Right lobe of liver (tissue), 4 donors: ENCODE results near the gene ITPK1.

ENCODE experiments used
- CTCF ChIP-seq, 4 donors: fragments of 200-600 bp in 3 of 4; fragments of 450-650 bp in 1 of 4; IDR thresholded peaks; one replicate each; pipeline versions ENCODE4 v1.5.1 to v1.8.0; 2016 to 2022; ENCODE audit warnings: antibody characterized with exemption in 4 of 4, mild to moderate bottlenecking in 2 of 4
- POLR2A ChIP-seq: fragments of 450-650 bp; IDR thresholded peaks from one replicate; pipeline ENCODE4 v1.6.1; 2017; ENCODE audit warnings: antibody characterized with exemption, mild to moderate bottlenecking
- donor health status: DM: no; HTN: no; CAD: no.
- donor health status: DM: no; HTN: no; CAD: no.
- donor health status: DM: no; HTN: yes; CAD: no.

- TF ChIP-seq CTCF (IDR thresholded peaks at IDR 0.05) (no peak), POLR2A (no peak)
Measured at GRCh38 chr14:93051600-93052546, 63.9 kb downstream of the ITPK1 start.
